HUES48 (cell line): Measurements from ENCODE around the gene KCNH8.

ENCODE experiments used
- H3K27ac ChIP-seq: one replicate; pipeline ENCODE4 v1.7.0; 2013; ENCODE audit warnings: low read depth, low read length, inconsistent platforms
- H3K27me3 ChIP-seq: 2 replicates; pipeline ENCODE4 v1.6.1; 2013; ENCODE audit warnings: mild to moderate bottlenecking, low read length; ENCODE audit not compliant: control insufficient read depth, insufficient read depth
- H3K36me3 ChIP-seq: 2 replicates; pipeline ENCODE4 v1.6.1; 2013; ENCODE audit warnings: low read length; ENCODE audit not compliant: control insufficient read depth, insufficient read depth
- H3K4me1 ChIP-seq: 2 replicates; pipeline ENCODE4 v1.6.1; 2013; ENCODE audit warnings: mild to moderate bottlenecking, low read length; ENCODE audit not compliant: control insufficient read depth, insufficient read depth
- H3K4me3 ChIP-seq: 2 replicates; pipeline ENCODE4 v1.5.1; 2013; ENCODE audit warnings: mild to moderate bottlenecking, low read depth, low read length
- H3K9ac ChIP-seq: 2 replicates; pipeline ENCODE4 v1.6.1; 2013; ENCODE audit warnings: mild to moderate bottlenecking, low read depth, low read length, moderate library complexity
- H3K9me3 ChIP-seq: 2 replicates; pipeline ENCODE4 v1.6.1; 2013; ENCODE audit warnings: low read length; ENCODE audit not compliant: control insufficient read depth, insufficient read depth

KCNH8 gene

DNA sequence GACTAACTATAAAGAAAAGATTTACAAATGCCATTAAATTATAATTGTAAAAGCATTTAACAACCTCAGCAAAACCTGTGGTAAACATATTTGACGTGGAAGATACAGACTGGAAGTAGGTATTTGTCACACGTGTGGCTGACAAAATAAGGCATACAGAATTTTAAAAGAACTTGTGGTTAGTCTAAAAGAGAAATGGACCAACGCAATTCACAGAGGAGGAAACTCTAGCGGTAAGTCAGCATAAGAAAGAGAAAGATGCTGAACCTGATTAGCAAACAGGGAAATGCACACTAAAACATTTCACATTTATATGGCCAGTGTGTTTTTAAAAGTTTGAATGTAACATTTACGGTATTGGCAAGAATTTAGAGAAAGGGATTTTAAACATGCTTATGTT, 35.3 kb downstream of the KCNH8 start:
- Histone ChIP-seq H3K4me3 (no peak overlapping the region), H3K36me3 (no peaks in the 10 kb centered on the region)

DNA sequence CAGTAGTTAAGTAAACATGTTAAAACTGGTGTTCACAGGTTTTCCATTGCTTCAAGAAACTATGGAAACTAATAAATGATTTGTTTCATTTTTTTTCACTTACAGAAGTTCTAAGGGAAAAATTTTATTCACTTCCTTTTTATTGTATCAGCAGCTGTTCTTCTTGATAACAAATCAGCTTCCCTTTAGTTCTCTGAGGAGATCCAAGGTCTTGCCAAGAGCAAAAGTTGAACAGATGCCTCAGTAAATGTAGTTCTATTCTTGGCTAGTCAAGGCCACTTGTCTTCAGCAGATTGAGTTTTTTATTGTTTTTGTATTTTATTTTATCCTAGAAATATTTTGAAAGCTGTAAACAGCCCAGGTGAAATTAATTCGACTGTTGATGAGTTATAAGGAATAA, 41.8 kb downstream of the KCNH8 start:
- Histone ChIP-seq H3K9me3 (no peaks in the 10 kb centered on the region), H3K4me3 (no peak overlapping the region), H3K36me3 (no peaks in the 10 kb centered on the region), H3K9ac (no peak overlapping the region), H3K4me1 (no peaks in the 10 kb centered on the region), H3K27me3 (no peaks in the 10 kb centered on the region), H3K27ac (no peak overlapping the region)

More for the DNA sequence above, 35.3 kb downstream of the KCNH8 start:
- no peaks in the 10 kb centered on the region for H3K9me3 ChIP-seq
- H3K27me3 ChIP-seq: no peaks in the 10 kb centered on the region
- no peak overlapping the region for H3K27ac ChIP-seq
- H3K4me1 ChIP-seq: peaks cover 7% of the 10 kb centered on the region
- H3K9ac ChIP-seq: no peak overlapping the region

DNA sequence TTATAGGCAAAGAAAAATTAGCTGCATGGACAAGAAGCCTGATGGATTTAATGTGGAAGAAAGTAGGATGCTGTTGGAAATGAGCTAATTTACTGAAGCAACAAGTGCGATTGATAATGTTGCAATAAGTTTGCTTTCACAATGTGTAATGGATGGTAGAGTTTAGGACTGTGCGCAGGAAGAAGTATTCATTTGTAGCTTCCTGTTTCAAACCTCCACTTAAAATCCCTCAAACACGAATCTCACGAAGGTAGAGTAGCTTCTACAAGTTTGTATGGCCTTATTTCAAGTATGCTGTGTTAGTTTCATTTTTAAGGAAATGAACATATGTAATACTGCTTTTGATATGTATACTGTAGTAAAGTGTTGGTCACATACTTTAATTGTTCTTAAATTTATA, 42.3 kb downstream of the KCNH8 start:
- H3K4me3 ChIP-seq: no peak overlapping the region
- no peaks in the 10 kb centered on the region for H3K9me3 ChIP-seq
- no peaks in the 10 kb centered on the region for H3K4me1 ChIP-seq
- H3K36me3 ChIP-seq: no peaks in the 10 kb centered on the region
- no peaks in the 10 kb centered on the region for H3K27me3 ChIP-seq
- no peak overlapping the region for H3K9ac ChIP-seq
- H3K27ac ChIP-seq: no peak overlapping the region

DNA sequence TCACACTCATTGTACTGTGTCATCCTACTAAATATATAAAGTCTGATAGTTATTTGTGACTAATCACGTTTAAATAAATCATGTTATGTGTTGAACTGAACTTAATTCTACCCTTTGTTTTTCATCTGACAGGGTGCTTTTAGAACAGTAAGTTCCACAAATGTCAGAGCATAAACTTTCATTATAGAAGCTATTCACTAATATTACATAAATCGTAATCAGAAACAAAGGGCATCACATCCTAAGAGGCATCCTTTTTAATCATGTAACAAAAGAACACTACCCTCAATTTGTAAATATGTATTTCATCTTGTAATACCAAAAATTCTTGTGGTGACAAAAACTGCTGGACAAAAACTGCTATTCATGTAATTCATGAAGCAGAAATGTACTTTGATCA, 50.8 kb downstream of the KCNH8 start:
- H3K27me3 ChIP-seq: no peaks in the 10 kb centered on the region
- no peaks in the 10 kb centered on the region for H3K4me1 ChIP-seq
- H3K9me3 ChIP-seq: no peaks in the 10 kb centered on the region
- H3K9ac ChIP-seq: no peak overlapping the region
- no peak overlapping the region for H3K4me3 ChIP-seq
- H3K27ac ChIP-seq: no peak overlapping the region
- H3K36me3 ChIP-seq: no peaks in the 10 kb centered on the region

DNA sequence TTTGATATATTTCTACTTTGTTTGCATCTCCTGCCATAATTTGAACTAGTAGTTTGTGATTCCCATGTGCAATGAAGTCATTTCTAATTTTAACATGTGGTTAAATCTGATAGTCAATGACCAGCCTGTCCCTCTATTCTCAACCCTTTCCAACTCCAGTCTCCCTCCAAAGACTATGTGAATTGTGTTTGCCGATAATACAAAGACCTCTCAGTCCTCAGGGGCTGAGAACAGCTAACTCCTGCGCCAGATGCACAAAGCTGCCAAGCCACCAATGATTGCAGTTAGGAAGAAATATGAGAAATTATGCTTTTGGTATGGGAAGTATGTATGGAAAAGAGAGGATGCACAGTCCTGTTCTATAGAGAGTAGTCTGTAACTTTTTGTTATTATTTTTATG, 54.0 kb downstream of the KCNH8 start:
- Histone ChIP-seq H3K4me1 (no peaks in the 10 kb centered on the region), H3K9ac (no peak overlapping the region), H3K27me3 (no peaks in the 10 kb centered on the region), H3K9me3 (no peaks in the 10 kb centered on the region), H3K4me3 (no peak overlapping the region), H3K27ac (no peak overlapping the region), H3K36me3 (no peaks in the 10 kb centered on the region)

DNA sequence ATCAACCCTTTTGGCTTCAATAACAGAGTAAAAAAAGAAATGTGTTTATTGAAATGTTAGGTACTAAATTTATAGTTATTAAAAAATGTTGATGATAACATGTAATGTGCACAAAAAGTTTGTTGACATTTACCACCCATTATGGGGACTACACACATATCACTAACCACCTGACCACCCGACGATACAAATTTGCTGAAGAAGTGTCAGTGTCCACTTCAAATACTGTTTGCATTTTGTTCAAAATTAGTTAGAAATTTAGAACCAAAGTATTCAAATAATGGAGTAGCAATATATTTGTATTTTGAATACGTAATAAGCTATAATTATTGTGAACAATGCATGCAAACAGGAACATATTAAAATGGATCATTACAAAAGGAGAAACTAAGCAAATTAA, 54.4 kb downstream of the KCNH8 start:
- no peaks in the 10 kb centered on the region for H3K9me3 ChIP-seq
- H3K27me3 ChIP-seq: no peaks in the 10 kb centered on the region
- H3K4me3 ChIP-seq: no peak overlapping the region
- no peaks in the 10 kb centered on the region for H3K4me1 ChIP-seq
- no peak overlapping the region for H3K27ac ChIP-seq
- no peaks in the 10 kb centered on the region for H3K36me3 ChIP-seq
- H3K9ac ChIP-seq: no peak overlapping the region

DNA sequence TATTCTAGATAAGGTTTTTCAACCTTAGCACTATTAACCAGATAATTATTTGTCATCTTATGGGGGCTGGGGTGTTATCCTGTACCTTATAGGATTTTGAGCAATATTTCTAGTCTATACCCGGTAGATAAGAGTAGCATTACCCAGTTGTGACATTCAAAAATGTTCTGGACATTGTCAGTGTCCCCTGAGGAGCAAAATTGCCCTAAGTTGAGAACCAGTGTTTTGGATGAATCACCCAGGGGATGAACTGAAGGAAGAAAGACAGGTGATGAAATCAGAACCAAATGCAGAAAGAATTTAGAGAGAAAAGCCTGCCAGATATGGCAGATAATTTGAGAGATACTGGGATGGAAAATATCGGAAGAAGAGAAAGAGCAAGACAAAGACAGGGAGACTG, 58.2 kb downstream of the KCNH8 start:
- Histone ChIP-seq H3K9ac (no peak overlapping the region), H3K9me3 (no peaks in the 10 kb centered on the region), H3K27ac (no peak overlapping the region), H3K36me3 (no peaks in the 10 kb centered on the region), H3K4me3 (no peak overlapping the region), H3K4me1 (no peaks in the 10 kb centered on the region), H3K27me3 (no peaks in the 10 kb centered on the region)

DNA sequence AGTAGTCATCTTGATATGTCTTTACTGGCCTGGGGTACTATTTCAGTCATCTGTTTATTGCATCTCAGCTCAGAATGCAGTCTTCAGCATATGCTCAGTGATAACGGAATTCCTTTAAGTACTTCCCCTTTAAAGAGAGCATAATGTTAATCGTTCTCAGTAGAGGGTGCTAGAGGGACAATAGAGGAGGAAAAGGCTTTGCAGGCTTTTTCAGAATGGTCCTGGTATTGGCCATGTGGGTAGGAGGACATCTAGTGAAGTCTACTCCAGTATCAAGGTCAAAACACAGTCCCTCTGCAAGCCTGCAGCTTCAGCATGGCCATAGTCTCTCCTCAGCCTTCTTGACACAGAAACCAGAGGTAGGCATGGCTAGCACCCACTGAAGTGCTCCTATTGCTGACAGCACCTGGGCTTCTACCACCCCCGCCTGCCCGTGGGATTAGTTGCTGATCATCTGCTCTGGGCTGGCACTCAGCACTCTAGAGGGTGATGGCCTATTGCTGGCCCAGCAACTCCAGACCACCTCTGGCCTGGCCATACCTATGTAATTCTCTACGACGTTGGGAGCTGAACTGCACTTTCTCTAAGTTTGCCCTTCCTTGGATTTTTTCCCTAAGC, 65.4 kb downstream of the KCNH8 start:
- Histone ChIP-seq H3K9ac (no peak overlapping the region), H3K4me3 (no peak overlapping the region), H3K36me3 (no peaks in the 10 kb centered on the region), H3K27me3 (no peaks in the 10 kb centered on the region), H3K9me3 (no peaks in the 10 kb centered on the region), H3K27ac (no peak overlapping the region), H3K4me1 (peaks cover 6% of the 10 kb centered on the region; the same call in 1 of the 2 replicates)

DNA sequence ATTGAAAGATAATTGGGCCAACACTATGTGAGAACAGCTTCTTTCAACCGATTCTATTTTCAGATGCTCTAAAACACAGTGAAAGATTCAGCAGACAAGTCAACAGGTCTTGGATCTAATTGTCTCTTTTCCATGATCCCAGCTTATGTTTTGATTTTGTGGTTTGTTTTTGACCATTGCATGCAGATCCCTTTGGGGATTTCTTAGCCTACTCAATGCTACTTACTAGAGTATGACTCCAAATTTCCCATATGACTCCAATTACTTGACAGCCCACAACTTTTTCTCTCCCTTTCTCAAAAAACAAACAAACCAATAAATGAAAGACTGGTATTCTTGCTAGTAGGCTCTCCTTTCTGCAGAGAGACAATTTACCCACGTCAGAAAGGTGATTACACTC, 67.1 kb downstream of the KCNH8 start:
- Histone ChIP-seq H3K27me3 (no peaks in the 10 kb centered on the region), H3K4me3 (no peak overlapping the region), H3K4me1 (peaks cover 7% of the 10 kb centered on the region; the same call in 1 of the 2 replicates), H3K9me3 (no peaks in the 10 kb centered on the region), H3K36me3 (no peaks in the 10 kb centered on the region), H3K9ac (no peak overlapping the region), H3K27ac (no peak overlapping the region)

DNA sequence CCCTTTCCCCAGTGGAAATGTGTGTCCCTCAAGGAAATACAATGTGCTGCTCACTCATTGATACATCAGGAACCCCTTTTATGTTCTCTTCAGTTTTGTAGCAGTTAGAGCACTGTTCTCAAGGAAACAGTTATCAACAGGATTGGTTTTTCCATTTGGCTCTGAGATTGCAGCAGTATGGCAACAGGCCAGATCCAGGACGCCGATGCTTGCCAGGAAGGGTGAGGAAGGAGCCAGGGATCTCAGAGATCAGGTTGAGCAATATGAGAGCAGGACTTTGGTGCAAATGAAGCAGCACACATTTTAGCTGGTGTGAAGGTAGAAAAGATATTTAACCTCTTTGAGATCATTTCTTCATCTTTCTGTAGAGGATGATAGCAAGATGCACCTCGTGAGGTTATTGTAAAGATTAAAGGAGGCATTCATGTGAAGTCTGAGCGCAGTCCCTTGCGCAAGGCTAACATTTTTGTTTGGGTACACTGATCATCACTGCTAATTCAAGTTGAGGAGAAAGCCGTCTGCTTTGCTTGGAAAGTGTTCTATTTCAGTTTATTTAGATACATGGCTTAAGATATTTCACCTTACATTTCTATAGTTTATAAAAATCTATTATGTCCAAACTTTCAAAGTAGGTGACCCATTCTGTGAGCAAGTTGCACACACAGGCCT, 68.5 kb downstream of the KCNH8 start:
- Histone ChIP-seq H3K9me3 (no peaks in the 10 kb centered on the region), H3K27me3 (no peaks in the 10 kb centered on the region), H3K27ac (no peak overlapping the region), H3K4me1 (peaks cover 17% of the 10 kb centered on the region), H3K36me3 (no peaks in the 10 kb centered on the region), H3K4me3 (no peak overlapping the region), H3K9ac (no peak overlapping the region)

DNA sequence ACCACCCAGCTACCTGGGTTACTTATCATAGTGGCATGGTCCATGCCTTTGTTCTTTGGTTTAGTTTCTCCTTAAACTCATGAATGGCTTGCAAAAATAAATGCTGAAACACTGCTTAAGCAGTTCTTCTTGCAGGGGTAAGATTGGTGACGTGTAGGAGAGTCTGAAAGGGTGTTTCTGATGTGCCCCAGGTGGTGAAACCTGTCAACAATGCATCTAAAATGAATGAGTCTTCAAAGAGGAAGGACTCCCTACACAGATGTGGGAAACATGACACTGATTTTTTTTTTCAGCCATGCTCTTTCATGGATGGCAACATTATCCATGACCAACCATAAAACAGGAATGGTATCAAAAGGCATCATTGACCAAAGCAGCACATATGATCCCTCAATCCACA, 72.0 kb downstream of the KCNH8 start:
- H3K27me3 ChIP-seq: no peaks in the 10 kb centered on the region
- H3K9ac ChIP-seq: no peak overlapping the region
- H3K36me3 ChIP-seq: no peaks in the 10 kb centered on the region
- no peaks in the 10 kb centered on the region for H3K9me3 ChIP-seq
- H3K4me3 ChIP-seq: no peak overlapping the region
- peaks cover 11% of the 10 kb centered on the region; the same call in 1 of the 2 replicates for H3K4me1 ChIP-seq
- no peak overlapping the region for H3K27ac ChIP-seq
